Ecto neural progenitor cell (in vitro differentiated cells): Measurements from ENCODE around the gene PATL2.
A peak's percentile ranks its signal among the peaks of the same experiment; 100 is the strongest.
"Not testable (repeated sequence)": the region's sequence is repeated elsewhere in the genome, so short reads cannot be mapped to it uniquely, and the experiment has no call there.

ENCODE experiments used
- DNase-seq: peaks from one replicate; pipeline ENCODE4 v3.0.0-alpha.2; 2018; ENCODE audit warnings: low spot score

The PATL2 gene

GRCh38 chr15:44719293-44719999, 8.3 kb upstream of the PATL2 start:
- no peak for DNase-seq

- DNase-seq: no peak
These were observed 7.8 kb upstream of the PATL2 start for GRCh38 chr15:44718927-44719292.

GRCh38 chr15:44718180-44718926, 7.2 kb upstream of the PATL2 start:
- no peak for DNase-seq

- DNase-seq: no peak
These were observed 6.0 kb upstream of the PATL2 start for GRCh38 chr15:44716983-44717602.

GRCh38 chr15:44715797-44716334, 4.7 kb upstream of the PATL2 start:
- no peak for DNase-seq

GRCh38 chr15:44715142-44715796, 4.1 kb upstream of the PATL2 start:
- DNase-seq: no peak

GRCh38 chr15:44713006-44713966, 2.2 kb upstream of the PATL2 start:
- no peak for DNase-seq

- peak; percentile 44 for DNase-seq
These were observed 1.4 kb upstream of the PATL2 start for GRCh38 chr15:44712346-44713005.

- no peak for DNase-seq
These were observed 721 bp upstream of the PATL2 start for GRCh38 chr15:44711743-44712345.

GRCh38 chr15:44710236-44711095, 657 bp downstream of the PATL2 start:
- no peak for DNase-seq

- DNase-seq: no peak
These were observed 4.0 kb downstream of the PATL2 start for GRCh38 chr15:44706946-44707636.

GRCh38 chr15:44706401-44706800, 4.7 kb downstream of the PATL2 start:
- no peak for DNase-seq

- DNase-seq: no peak
These were observed 5.1 kb downstream of the PATL2 start for GRCh38 chr15:44705986-44706385.

- DNase-seq: not testable (repeated sequence)
These were observed 10.4 kb downstream of the PATL2 start for GRCh38 chr15:44700676-44701075.

GRCh38 chr15:44698641-44699040, 12.5 kb downstream of the PATL2 start:
- DNase-seq: no peak

GRCh38 chr15:44697014-44697413, 14.1 kb downstream of the PATL2 start:
- no peak for DNase-seq

- DNase-seq: no peak
These were observed 15.8 kb downstream of the PATL2 start for GRCh38 chr15:44695294-44695693.

- no peak for DNase-seq
These were observed 16.7 kb downstream of the PATL2 start for GRCh38 chr15:44694416-44694815.

GRCh38 chr15:44692659-44693058, 18.5 kb downstream of the PATL2 start:
- no peak for DNase-seq
